GM18868 (cell line): ENCODE measurements around the gene SLC9A9.
A peak's percentile ranks its signal among the peaks of the same experiment; 100 is the strongest.
"Not testable (repeated sequence)": the region's sequence is repeated elsewhere in the genome, so short reads cannot be mapped to it uniquely, and the experiment has no call there.

Experiments
- ATAC-seq: cut with Tn5 transposase; IDR thresholded peaks from one replicate; pipeline ENCODE4 v1.9.1; 2021; ENCODE audit warnings: mild to moderate bottlenecking, moderate library complexity; ENCODE audit not compliant: unreplicated experiment

Gene SLC9A9

GRCh38 chr3:143525408-143525807, 322.9 kb downstream of the SLC9A9 start:
- no peak for ATAC-seq

GRCh38 chr3:143521803-143522202, 326.5 kb downstream of the SLC9A9 start:
- ATAC-seq: no peak

- not testable (repeated sequence) for ATAC-seq
Observed at GRCh38 chr3:143517131-143517530, 331.1 kb downstream of the SLC9A9 start.

- no peak for ATAC-seq
Observed at GRCh38 chr3:143514874-143515273, 333.4 kb downstream of the SLC9A9 start.

- no peak for ATAC-seq
Observed at GRCh38 chr3:143514109-143514508, 334.2 kb downstream of the SLC9A9 start.

- no peak for ATAC-seq
Observed at GRCh38 chr3:143511174-143511879, 336.9 kb downstream of the SLC9A9 start.

GRCh38 chr3:143510601-143511000, 337.7 kb downstream of the SLC9A9 start:
- ATAC-seq: no peak

GRCh38 chr3:143507735-143508580, 340.3 kb downstream of the SLC9A9 start:
- no peak for ATAC-seq

- ATAC-seq: no peak
Observed at GRCh38 chr3:143506190-143506589, 342.1 kb downstream of the SLC9A9 start.

GRCh38 chr3:143503325-143503885, 344.9 kb downstream of the SLC9A9 start:
- no peak for ATAC-seq

- ATAC-seq: no peak
Observed at GRCh38 chr3:143502081-143502480, 346.2 kb downstream of the SLC9A9 start.

- no peak for ATAC-seq
Observed at GRCh38 chr3:143497382-143497781, 350.9 kb downstream of the SLC9A9 start.

- no peak for ATAC-seq
Observed at GRCh38 chr3:143496191-143496590, 352.1 kb downstream of the SLC9A9 start.

GRCh38 chr3:143495527-143495926, 352.7 kb downstream of the SLC9A9 start:
- ATAC-seq: no peak

GRCh38 chr3:143486611-143487010, 361.7 kb downstream of the SLC9A9 start:
- no peak for ATAC-seq

- no peak for ATAC-seq
Observed at GRCh38 chr3:143484846-143485512, 363.3 kb downstream of the SLC9A9 start.

GRCh38 chr3:143483214-143483613, 365.1 kb downstream of the SLC9A9 start:
- ATAC-seq: peak; percentile 76

- ATAC-seq: peak; percentile 63
Observed at GRCh38 chr3:143482106-143483088, 365.9 kb downstream of the SLC9A9 start.

- no peak for ATAC-seq
Observed at GRCh38 chr3:143480344-143480743, 367.9 kb downstream of the SLC9A9 start.

GRCh38 chr3:143479727-143480126, 368.5 kb downstream of the SLC9A9 start:
- no peak for ATAC-seq
